HG03460 (cell line): ENCODE measurements around the gene HAUS5.
A peak's percentile ranks its signal among the peaks of the same experiment; 100 is the strongest.
"Not testable (repeated sequence)": the region's sequence is repeated elsewhere in the genome, so short reads cannot be mapped to it uniquely, and the experiment has no call there.

Experiments used
- ATAC-seq: cut with Tn5 transposase; IDR thresholded peaks from one replicate; pipeline ENCODE4 v1.9.1; 2021; ENCODE audit not compliant: unreplicated experiment

HAUS5 gene

DNA sequence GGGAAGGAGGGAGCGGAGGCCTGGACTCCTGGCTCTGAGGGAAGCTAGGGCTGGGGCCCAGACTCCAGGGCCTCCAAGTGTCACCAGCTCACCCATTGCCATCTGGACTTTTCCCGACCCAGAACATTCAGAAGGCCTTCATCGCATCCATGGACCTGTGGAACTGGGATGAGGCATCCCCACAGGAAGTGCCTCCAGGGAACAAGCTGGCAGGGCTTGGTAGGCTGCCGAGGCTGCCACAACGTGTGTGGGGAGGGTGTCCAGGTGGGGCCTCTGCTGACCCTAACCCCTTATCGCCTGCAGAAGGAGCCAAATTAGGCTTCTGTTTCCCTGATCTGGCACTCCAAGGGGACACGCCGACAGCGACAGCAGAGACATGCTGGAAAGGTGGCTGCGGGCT, 29.8 kb downstream of the HAUS5 start:
- ATAC-seq = no peak

GRCh38 chr19:35642798-35643254, 30.3 kb downstream of the HAUS5 start:
- no peak for ATAC-seq

- ATAC-seq = no peak
Observed at GRCh38 chr19:35643255-35644205, 31.0 kb downstream of the HAUS5 start.

- ATAC-seq = peak; percentile 67
Observed at GRCh38 chr19:35644206-35644986, 31.9 kb downstream of the HAUS5 start.

GRCh38 chr19:35644987-35645679, 32.6 kb downstream of the HAUS5 start:
- ATAC-seq = no peak

- no peak for ATAC-seq
Observed at GRCh38 chr19:35645680-35646511, 33.4 kb downstream of the HAUS5 start.

GRCh38 chr19:35648017-35648961, 35.8 kb downstream of the HAUS5 start, which contains the start of gene COX6B1:
Gene COX6B1 (plus strand): TSS chr19:35648323. CDS start chr19:35651244, 2,921 bp downstream.
- peak; percentile 48 for ATAC-seq

DNA sequence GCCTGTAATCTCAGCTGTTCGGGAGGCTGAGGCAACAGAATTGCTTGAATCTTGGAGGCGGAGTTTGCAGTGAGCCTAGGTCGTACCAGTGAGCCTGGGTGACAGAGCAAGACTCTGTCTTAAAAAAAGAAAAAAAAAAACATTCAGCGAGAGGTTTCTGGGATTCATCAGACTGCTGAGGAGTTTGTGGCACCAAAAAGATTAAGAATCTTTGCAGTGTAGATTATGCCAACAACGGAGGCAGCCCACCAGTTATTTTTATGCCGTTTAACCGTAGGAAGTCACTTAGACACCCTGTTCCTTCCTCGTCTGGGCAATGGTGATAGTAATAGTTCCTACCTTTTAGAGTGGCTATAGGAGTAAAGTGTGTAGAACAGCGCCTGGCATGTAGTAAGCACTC, 38.0 kb downstream of the HAUS5 start:
- ATAC-seq = no peak

GRCh38 chr19:35654828-35655227, 42.3 kb downstream of the HAUS5 start:
- not testable (repeated sequence) for ATAC-seq

GRCh38 chr19:35655600-35655999, 43.1 kb downstream of the HAUS5 start:
- ATAC-seq = no peak

- no peak for ATAC-seq
Observed at GRCh38 chr19:35656700-35657099, 44.2 kb downstream of the HAUS5 start.

DNA sequence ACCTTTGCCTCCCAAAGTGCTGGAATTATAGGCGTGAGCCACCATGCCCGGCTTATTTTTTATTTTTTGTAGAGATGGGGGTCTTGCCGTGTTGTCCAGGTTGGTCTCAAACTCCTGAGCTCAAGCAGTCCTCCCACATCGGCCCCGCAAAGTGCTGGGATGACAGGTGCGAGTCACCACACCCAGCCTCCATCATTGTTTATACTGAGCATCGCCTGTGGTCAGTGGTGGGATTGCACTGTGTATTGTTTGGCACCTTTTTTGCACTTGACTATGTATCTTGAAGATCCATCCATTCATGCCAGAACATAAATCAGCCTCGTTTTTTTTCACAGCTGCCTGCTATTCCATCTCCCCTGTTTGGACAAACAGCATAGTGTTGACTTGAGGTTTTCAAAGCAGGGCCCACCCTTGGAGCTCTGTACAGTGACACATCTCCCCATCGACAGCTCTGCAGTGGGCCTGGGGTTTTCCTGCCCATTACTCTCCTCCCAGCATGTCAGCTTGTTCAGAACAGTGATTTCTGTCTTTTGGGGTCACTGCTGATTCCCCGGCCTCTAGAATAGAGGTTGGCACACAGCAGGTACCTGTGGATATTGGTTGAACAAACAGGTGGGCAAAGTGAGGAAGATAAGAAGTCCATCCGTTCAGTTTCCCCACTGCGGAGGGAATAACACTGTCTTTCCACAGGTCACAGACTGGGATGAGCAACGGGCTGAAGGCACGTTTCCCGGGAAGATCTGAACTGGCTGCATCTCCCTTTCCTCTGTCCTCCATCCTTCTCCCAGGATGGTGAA, 45.6 kb downstream of the HAUS5 start:
- no peak for ATAC-seq

DNA sequence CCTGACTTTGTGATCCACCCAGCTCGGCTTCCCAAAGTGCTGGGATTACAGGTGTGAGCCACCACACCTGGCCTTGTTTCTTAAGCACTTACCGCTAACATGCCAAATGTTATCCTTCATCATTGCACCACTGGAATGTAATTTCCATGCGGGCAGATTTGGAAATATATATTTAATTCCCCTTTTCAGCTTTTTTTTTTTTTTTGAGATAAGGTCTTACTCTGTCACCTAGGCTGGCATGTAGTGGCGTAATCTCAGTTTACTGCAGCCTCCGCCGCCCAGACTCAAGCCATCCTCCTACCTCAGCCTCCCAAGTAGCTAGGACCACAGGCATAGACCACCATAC, 49.4 kb downstream of the HAUS5 start:
- no peak for ATAC-seq

DNA sequence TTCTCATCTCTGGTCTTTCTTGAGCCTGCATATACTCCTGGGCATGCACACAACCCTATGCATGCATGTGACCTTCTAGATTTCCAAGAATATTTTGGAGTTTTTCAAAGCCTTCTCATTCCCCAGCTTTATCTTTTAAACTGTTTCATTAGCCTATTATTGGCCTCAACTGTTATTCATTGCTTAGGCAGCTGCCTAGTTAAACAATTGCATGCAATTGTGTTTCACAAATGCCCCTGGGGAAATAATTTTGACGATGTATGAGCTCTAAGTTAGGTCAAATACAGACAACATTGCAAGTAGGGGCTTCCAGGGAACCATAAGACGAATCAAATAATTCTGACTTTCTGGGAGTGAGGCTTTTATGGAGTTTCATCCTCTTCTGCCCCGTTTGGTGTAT, 51.4 kb downstream of the HAUS5 start:
- ATAC-seq = no peak

- no peak for ATAC-seq
Observed at GRCh38 chr19:35665157-35665556, 52.6 kb downstream of the HAUS5 start.

GRCh38 chr19:35665604-35666003, 53.1 kb downstream of the HAUS5 start:
- ATAC-seq = no peak

DNA sequence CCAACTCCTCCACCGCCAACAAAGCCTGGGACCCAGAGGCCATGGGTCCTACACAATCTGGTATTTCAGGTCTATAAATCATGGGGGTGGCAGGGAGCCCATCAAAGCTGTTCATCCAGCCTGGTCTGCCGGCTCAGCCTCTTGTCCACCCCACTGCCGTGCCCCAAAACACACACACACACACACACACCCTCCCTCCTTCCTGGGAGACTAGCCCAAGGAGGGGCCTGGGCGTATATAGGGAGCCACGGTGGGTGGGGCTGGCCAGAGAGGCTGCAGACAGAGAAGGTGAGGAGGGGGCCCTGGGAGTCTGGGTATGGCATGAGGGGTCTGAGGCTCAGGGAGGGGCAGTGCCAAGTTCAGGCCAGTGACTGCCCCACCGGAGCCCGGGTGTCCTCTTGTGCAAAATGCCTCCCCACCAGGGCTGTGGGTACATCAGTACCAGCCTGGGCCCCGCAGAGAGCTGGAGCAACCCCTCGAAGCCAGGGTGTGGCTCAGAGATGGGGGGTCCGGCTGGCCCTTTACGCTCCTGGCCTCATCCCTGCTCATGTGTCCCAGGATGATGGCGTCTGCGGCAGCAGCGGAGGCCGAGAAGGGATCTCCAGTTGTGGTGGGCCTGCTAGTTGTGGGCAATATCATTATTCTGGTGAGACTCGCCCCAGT, 53.8 kb downstream of the HAUS5 start, which contains the start of gene UPK1A:
Gene UPK1A (plus strand): TSS at position 267 of the 663 bp plus-strand sequence. CDS start 296 bp downstream, at position 563.
- ATAC-seq = no peak

DNA sequence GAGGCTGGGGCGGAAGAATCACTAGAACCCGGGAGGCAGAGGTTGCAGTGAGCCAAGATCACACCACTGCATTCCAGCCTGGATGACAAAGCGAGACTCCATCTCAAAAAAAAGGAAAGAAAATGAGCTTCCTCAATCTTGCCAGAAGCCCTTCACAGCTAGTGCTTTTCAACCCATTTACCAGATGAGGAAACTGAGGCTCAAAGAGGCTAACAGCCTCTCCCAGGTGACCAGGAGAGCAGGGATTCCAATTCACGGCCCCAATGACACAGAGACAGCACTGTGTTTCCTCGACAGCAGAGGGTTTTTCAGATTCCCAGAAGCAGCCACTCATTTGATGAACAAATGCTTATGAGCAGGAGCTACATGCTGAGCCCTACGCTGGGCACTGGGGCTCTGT, 57.0 kb downstream of the HAUS5 start:
- no peak for ATAC-seq
